LoVo (cell line): ENCODE measurements around the gene PPY.
A peak's percentile ranks its signal among the peaks of the same experiment; 100 is the strongest.
"Not testable (repeated sequence)": the region's sequence is repeated elsewhere in the genome, so short reads cannot be mapped to it uniquely, and the experiment has no call there.

Experiments
- DNase-seq: peaks from one replicate; pipeline ENCODE4 v3.0.0-alpha.2; 2016; ENCODE audit warnings: low spot score

Gene PPY

DNA sequence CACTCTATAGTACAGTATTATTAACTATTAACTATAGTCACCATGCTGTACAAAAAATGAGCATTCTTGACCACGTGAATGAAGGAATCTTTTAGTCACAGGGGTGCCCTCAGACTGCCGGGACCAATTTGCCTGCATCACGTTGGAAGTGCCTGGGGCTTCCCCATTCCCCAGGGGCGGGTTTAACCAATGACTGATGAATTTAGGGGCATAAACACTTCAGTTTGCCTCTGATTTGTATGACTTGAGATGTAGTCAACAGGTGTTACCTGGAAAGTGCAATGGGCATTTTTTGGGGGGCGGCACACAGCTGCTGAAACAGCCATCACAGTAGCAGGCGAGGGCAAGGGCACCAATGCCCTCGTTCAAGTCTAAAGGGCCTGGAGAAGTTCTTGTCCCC is 20.2 kb upstream of the PPY start:
- no peak for DNase-seq

DNA sequence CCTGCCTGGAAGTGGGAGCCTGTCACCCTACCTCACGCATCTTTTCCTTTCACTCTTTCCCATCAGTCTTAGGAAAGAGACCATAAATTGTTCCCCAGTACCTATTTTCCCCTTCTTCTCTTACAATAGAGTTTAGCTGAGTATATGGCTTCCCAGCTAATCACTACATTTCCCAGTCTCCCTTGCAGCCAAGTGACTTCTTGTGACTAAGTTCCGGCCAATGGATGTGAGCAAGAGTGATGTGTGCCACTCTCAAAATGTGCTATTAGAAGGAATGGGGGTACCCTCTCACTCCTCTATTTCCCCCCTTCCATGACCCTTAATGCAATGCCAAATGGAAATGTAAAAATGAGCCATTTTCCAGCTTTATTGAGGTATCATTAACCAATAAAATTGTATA is 19.7 kb upstream of the PPY start:
- DNase-seq = no peak

DNA sequence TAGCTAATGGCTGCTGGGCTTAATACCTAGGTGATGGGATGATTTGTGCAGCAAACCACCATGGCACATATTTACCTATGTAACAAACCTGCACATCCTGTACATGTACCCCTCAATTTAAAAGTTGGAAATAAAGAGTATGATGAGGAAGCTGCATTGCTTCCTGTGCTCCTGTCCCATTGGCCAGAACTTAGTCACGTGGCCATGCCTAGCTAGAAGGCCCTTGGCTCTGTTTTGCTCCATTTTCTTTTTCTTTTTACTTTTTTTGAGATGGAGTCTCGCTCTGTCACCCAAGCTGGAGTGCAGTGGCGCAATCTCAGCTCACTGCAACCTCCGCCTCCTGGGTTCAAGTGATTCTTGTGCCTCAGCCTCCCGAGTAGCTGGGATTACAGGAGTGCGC is 19.0 kb upstream of the PPY start:
- not testable (repeated sequence) for DNase-seq

DNA sequence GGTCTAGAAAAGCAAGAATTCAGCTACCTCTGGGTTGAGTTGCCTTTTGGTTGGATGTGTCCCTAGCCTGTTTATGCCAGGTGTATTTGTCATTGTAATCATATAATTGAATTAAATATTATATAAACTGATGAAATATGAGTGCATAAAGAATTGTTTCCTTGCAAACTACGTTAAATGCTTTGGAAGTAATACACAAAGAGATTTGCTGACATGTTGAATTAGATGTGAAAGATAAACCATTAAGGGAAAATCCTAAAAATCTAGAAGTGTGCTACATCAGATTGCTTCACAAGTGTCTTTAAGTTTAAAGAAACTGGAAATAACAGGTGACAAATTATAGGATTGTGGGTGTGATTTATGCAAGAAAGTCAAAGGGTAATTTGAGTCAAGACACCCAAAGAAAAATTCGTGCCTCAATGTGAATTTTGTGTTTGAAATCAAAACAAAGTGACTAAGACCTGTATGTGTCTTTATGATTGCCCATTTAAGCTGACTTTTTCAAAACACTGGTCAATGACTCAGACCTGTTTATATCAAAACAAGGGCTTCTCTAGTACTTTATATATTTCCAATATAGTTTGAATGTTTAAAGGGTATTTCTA is 16.6 kb upstream of the PPY start:
- DNase-seq = no peak

DNA sequence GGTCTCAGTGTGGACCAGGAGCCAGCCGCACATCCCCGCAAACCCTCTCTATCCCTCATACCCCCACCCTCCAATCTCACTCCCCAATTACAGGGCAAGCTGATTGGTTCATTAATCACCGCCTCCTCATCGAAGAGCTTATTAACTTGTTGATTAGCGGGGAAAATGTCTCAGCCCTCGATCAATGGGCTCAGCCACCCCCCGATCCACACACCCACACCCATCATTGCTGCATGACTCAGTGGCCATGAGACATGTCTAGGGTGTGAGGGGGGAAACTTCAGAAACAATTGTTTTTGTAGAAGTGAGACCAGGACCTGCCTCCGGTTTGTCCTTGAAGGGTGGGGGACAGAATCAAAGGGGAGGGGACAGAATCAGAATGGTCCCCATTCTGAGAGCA is 13.9 kb upstream of the PPY start:
- no peak for DNase-seq

DNA sequence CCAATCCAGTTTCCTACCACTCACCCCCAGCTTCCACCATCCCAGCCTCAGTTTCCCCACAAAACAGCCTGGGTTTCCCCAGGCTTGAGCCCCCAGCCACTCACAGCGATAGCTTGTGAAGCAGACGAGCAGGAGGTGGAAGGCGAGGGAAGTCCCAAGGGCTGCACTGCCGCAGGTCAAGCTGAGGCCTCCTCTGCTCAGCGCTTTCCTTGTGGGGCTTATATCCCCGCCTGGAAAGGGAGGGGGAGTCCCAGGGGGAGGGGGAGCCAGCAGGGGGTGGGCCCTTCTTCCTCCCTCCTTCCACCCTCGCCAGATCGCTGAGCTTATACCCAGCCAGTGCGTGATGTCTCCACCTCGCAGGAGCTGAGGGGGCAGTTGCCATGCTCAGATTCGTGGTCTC is 11.5 kb upstream of the PPY start, which contains the start of gene PYY:
TSS of gene PYY (minus strand) at position 195 of the 400 bp plus-strand sequence. CDS start 457 bp downstream, outside the sequence.
- no peak for DNase-seq

DNA sequence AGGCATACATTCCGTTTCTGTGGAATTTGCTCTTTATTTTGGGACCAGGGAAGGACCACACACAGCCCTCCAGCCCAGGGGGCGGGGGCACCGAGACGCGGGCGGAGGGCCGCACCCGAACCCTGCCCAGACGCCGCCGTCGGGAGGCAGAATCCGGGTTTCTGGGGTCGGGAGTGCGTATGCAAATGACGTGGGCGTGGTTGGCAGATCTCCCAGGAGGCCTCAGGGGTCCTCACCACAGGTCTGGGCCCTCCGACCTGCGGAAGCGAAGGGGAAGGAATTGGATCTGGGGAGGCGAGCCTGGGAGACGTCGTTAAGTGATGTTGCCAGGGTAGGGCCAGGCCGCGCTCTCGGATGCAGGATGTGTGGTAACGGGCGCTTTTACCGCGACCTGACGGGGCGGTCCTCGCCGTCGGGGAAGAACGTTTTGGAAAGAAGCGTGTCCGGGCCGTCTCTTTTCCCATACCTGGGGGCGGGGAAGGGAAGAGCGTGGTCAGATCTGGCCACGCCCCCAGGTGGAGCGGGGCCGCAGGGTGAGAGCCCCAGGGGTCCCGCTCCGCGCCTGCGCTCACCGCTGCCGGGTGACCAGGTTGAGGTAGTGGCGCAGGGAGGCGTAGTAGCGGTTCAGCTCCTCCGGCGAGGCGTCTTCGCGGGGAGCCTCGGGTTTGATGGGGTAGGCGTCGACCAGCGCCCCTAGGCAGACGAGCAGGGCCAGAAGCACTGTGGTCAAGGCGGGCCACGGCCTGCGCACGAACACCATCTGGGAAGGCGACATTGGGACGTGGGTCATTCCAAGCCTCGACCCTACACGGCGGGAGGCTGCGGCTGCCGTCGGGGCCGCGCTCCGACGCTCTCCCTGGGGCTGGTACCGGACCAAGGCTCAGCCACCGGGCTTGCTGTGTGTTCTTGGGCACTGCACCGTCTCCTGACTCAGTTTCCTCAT is 10.7 kb upstream of the PPY start:
- DNase-seq = no peak

DNA sequence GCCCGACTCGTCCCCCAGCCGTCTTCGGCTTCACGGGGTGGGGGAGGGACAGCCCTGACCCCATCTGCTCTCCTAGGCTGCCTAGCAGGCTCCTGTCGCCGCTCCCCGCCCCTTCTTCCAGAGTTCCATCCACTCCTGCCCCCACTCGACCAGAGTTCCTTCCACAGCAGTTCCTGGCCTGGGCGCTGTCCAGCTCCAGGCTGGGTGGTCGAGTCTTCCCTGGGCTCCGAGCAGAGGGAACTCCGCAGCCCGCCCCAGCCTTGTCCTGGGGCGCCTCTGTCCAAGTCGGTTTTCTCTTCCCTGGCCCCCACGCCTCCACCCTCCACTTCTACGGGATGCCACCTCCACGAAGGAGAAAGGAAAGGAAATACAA is 10.1 kb upstream of the PPY start:
- no peak for DNase-seq

DNA sequence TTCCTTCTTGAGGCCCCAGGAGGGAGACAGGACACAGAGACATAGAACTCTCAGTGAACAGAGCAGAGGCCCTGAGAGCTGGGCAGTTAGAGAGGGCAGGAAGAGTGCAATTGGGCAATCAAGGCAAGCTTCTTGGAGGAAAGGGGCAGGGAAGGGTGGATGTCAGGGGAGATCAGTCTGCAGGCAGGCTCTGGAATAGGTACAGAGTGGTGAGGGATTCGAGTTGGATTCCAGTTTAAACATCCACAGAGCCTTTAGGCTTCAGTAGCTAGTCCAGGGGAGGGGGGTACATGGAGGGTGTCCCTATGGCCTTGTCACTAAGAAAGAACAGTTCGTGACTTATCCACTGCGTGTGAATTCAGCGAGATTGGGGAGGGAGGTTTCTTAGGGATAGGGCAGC is 9.5 kb upstream of the PPY start:
- no peak for DNase-seq

DNA sequence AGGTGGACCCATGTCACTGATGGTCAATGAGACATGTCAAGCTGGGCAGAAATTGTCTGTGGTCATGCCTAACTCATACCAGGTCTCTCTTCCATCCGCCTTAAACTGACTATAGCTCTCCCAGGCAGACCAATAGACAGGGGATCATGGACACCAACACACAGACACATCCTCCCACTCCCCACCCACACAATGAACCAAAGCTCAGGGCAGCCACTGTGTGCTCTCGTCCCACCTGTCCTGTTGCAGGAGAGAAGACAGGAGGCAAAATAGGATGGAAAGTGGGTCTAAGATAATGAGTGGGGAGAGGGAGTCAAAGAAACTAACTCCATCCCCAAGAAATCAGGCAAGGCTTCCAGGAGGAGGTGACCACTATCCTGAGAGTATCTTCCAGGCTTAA is 8.3 kb upstream of the PPY start:
- DNase-seq = no peak

DNA sequence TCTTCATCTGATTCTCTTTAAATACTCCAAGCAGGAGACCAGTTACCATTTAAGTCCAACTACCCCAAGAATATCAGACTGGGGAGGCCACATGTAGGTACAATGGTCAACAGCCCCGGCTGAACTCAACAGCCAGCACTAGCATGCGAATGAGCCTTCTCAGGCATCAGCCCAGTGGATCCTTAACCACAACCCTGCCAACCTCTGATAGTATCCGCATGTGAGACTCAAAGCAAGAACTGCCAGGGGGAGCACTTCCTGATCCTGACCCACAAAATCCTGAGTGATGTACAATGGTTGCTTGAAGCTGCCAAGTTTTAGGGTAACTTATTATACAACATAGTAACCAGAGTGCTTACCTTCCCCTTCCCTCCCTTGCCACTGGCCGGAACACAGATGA is 7.5 kb upstream of the PPY start:
- DNase-seq = no peak

DNA sequence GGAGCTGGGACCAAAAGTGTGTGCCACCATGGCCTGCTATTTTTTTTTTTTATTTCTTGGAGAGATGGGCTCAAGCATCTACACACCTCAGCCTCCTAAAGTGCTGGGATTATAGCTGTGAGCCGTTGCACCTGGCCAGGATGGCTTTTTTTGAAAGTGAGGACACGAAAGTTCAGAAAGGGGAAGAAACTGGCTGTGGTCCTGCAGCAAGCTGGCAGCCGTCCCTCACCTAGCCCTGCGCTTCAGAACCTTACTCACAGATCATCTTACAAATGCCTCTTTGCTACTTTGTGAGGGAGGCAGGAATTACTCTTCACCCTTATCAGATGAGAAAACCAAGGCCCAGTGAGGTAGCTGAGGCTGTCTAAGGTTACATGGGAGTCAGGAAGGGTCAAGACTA is 4.5 kb upstream of the PPY start:
- no peak for DNase-seq

DNA sequence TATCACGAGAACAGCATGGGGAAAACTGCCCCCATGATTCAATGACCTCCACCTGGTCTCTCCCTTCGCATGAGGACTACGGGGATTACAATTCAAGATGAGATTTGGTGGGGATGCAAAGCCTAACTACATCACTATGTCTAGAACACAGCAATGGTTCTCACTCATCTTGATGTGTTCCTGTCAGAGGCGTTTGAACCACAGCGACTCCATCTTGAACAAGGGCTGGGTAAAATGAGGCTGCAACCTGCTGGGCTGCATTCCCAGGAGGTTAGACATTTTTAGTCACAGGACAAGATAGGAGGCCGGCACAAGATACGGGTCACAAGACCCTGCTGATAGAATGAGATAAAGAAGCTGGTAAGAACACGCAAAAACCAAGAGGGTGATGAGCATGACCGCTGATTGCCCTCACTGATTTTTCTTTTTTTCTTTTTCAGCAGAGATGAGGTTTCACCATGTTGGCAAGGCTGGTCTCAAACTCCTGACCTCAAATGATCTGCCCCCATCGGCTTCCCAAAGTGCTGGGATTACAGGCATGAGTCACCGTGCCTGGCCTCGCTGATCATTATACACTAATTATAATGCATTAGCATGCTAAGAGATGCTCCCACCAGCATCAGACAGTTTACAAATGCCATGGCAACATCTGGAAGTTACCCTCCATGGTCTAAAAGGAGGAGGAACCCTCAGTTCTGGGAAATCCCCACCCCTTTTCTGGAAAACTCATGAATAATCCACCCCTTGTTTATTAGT is 3.0 kb upstream of the PPY start:
- no peak for DNase-seq

DNA sequence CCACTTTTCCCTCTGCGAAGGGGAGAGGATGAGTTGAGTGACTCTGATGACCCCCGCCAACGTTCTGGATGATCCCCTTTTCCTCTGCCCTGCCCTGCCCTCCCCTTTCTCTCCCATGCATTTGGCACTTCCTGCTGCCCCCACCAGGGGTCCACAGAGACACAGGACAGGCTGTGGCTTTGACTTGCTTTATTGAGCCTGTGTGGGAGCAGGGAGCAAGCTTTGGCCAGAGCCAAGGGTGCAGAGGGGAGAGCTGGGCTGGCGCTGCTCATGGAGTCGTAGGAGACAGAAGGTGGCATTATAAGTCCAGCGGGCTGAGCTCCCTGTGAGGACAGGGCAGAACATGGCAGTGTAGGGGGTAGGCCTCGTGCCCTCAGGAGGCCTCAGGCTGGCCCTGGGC is 1.6 kb downstream of the PPY start:
- DNase-seq = peak; percentile 12

DNA sequence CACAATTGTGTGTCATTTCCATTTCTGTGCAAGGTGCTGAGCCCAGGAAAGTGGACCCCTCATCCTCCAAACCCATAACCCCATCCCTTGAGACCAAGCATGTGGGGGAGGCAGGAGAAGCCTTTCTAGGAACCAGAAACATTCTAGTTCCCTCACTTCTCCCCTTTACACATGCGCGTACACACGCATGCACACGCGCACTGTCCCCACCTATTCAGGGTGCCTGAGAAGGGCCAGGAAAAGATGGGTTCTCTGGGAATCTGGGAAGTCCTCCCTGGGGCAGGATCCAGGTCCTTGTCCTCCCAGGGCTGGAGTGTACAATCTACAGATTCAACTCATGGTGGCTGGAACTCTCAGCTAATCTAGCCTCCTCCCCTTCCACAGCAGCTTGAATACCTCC is 2.4 kb downstream of the PPY start:
- no peak for DNase-seq

DNA sequence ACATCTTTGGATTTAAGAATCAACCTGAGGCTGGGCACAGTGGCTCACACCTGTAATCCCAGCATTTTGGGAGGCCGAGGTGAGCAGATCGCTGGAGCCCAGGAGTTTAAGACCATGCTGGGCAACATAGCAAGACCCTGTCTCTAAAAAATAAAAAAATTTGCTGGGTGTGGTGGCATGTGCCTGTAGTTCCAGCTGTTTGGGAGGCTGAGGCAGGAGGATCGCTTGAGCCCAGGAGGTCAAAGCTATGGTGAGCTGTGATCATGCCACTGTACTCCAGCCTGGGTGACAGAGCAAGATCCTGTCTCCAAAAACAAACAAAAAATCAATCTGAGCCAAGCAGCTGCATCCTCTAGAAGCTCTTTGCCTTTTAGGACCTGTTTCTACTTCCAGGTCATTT is 2.8 kb downstream of the PPY start:
- DNase-seq = not testable (repeated sequence)

DNA sequence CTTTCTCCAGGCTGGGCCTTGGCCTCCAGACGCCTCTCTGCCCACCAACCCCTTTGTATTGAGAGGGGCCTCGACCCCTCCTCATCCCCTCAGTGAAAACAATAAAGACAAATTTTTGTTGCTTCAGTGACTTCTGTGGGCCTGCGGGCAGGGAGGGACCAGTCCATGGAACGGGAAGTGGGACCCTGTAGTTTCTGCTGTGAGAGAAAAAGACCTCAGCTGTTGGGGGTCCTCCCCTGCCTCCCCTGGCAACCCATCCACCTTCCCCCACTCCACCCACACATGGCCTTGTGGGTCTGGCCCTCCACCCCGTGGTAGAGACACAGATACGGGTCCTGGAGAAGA is 3.5 kb downstream of the PPY start:
- no peak for DNase-seq

DNA sequence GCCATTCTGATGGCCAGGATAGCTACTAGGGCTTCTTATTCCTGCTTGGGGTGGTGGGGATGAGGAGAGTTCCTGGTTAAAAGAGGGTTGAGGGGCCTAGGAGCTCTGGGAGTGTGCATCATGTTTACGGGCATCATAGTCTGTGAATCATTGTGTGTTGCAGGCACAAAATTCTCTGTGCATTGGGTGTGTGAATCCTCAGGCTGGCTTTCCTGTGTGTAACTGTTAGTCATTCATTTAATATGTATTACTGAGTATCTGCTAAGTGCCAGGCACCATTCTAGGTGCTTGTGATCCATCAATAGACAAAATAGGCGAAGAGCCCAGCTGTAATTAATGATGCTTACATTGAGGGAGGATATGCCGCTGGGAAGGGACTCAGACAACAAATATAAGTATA is 5.8 kb downstream of the PPY start:
- no peak for DNase-seq

DNA sequence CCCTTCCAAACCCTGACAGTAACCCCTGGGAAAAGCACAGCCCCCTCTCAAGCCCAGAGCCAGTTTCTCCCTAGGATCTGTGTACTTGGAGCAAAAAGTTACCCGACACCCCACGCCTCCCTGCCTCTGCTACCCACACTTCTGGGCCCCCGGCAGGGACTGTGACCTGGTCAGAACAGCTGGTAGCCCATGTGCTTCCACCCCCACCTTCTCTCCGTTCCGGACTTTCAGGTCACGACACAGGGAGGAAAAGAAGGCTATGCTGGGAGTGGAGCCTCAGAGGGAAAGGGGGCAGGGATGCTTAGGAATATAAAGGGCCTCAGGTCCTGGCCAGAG is 6.4 kb downstream of the PPY start:
- no peak for DNase-seq

DNA sequence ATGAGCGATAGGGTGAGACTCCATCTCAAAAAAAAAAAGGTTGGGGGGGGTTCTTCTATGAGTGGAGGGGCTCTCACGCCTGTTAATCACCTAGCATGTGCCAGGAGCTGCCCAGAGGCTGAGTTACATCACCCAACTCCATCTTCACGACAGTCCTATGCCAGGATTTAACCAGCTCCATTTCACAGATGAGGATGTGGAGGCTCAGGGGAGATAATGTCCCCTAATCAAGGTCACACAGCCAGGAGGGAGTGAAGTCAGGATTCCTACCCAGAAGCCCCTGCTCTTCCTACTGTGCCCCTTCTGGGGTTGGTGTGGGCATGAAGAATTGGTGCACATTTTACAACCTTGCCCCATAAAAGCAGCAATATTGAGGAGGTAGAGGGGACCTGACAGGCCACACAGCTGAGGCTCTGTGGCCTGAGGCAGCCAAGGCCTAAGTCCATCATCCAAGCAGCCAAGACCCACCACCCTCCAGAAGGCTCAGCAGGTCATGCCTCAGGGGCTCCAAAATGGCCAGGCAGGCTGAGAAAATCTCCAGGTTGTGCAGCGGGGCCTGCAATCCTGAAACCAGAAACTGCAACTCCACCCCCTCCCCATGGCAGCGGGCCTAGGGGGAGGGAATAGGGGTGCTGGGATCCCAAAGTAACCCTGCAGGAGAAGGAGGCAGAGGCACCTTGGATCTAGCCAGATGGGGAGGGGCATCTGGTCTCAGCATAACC is 6.9 kb downstream of the PPY start:
- no peak for DNase-seq

DNA sequence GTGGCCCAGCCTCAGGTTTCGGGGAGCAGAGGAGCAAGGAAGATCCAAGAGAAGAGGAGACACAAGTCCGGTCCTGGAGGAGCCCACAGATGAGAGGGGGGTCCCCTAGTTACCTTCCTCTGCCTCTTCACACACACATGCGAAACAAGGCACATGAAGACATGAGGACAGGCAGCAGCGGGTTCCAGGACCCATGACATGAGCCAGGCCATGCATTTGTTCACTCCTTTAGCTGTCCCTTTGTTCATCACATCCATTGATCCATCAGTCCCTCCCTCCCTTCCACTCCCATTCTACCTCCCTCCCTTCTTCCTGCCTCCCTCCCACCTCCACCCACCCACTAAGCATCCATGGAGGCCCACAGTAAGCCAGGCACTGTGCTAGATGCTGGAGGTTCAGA is 9.4 kb downstream of the PPY start:
- DNase-seq = no peak

DNA sequence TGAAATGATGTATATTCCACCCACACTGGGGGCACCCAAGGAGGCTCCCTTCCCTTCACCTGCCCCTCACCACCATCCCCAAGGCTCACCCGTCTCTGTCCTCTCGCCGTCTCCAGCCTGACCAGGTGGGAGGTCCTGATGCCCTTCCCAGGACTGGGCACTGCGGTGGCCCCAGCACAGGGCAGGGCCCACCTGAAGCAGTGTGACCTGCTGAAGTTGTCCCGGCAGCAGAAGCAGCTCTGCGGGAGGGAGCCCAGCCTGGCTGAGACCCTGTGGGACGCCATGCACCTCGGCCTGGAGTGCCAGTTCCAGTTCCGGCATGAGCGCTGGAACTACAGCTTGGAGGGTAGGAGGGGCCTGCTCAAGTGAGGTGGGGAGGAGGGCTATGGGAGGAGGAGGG is 9.9 kb downstream of the PPY start:
- DNase-seq = no peak
